Measurements from ENCODE around the gene SURF4.
"Not testable (repeated sequence)": the region's sequence is repeated elsewhere in the genome, so short reads cannot be mapped to it uniquely, and the experiment has no call there.

The SURF4 gene

DNA sequence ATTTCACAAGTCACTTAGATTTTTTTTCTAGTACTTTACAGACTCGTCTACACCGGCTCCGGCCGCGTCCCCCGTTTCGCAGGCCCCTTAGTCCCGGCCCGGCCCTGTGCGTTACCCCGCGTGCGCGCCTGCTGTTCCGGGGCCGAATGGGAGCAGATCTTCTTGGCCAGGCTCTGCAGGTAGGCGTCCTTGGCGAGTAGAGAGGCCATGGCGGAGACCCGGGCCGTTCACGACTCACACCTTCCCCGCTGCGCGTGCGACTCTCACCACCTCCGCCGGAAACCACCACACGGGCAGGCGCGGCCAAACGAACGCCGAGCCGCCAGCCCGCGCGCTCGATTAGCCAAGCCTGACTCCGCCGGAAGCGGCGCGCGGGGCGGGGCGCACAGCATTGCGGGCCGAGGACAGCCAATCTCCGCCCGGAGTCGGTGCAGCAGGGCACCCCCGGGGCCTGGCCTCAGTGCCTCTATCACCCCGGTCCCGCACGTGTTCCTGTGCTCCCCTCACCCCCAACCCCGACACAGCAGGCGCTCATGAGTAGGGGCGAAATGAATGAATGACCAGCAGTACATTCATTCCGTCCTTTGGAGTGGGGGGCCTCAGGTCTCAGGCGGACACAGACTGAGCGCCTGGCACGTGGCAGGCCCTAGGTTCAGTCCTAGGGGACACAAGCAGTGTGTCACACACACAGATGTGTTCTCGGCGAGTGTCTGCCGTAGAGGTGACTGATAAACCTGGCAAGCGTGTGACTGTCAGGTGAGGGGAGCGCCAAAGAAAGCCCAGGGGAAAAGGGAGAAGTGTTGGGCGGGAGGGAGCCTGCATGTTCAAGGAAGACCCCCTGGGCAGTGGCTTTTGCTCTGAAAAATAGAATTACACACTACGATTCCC is 39.7 kb downstream of the SURF4 start, which contains the start of gene SURF6:
TSS of gene SURF6 (minus strand) at position 265 of the 888 bp plus-strand sequence. CDS start at position 209, 56 bp downstream.
- DNase-seq (ENCODE audit: low read depth, low spot score): peak; percentile 87

DNA sequence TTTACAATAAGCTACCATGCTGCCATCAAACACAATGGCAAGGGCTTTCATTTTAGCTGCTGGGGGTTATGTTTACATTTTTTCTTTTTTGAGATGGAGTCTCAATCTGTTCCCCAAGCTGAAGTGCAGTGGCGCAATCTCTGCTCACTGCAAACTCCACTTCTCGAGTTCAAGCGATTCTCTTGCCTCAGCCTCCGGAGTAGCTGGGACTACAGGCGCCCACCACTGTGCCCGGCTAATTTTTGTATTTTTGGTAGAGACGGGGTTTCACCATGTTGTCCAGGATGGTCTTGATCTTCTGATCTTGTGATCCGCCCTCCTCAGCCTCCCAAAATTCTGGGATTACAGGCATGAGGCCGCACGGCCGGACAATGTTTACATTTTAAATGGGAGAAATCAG is 41.0 kb downstream of the SURF4 start:
- DNase-seq (ENCODE audit: low read depth, low spot score): not testable (repeated sequence)

DNA sequence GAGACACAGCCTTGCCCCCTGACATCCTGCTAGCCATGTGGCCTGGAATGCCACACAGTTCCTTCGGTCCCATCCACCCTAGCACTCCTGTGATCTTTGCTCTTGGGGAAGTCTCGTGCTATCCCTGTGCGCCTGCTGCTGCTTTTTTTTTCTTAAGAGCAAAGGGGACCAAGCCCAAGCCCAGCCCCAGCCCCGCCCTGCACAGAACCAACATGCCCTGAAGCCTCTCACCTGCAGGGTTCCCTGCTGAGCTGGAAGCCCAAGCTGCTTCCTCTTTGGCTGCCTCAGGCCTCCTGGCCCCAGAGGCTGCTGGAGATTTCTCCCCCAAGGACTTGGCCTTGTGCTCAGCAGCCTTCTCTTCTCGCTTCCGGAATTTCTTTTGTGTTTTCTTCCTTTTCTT is 41.7 kb downstream of the SURF4 start:
- DNase-seq (ENCODE audit: low read depth, low spot score): no peak

- DNase-seq (ENCODE audit: low read depth, low spot score): no peak
These were observed 42.3 kb downstream of the SURF4 start for GRCh38 chr9:133333566-133333965.

GRCh38 chr9:133333011-133333410 is 42.8 kb downstream of the SURF4 start:
- DNase-seq (ENCODE audit: low read depth, low spot score): no peak

- DNase-seq (ENCODE audit: low read depth, low spot score): no peak
These were observed 43.5 kb downstream of the SURF4 start for GRCh38 chr9:133332381-133332730.

DNA sequence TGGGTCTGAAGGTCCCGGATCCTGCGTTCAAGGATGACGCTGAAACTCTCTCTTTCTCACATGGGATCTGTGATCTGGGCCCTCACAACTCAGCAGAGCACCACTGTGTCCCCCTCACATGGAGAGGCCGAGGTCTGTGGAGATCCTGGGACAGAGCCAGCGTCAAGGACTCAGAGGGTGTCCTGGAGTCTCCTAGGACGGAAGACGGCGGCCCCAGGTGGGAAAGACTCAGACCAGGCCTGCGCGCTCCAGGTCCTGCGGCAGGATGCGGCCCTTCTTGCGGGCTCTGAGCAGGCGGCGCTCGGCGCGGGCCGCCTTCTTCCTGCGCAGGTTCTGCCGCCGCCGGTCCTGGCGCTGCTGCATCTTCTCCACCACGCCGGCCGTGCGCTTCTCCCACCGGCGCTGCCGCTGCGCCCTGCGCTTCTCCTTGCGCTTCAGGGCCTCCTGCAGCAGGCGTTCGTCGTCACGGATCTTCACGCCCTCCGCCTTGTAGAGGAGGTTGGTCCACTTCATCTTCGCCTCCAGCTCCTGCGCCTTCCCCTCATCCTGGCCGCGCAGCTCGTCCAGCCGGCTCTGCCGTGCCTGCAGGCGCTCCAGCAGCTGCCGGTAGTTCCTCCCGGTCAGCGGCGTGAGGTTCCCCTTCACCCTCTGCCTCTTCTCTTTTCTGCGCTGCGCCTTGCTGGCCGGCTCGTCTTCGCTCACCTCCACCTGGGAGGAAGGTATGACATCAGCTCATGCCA is 44.0 kb downstream of the SURF4 start:
- DNase-seq (ENCODE audit: low read depth, low spot score): no peak

DNA sequence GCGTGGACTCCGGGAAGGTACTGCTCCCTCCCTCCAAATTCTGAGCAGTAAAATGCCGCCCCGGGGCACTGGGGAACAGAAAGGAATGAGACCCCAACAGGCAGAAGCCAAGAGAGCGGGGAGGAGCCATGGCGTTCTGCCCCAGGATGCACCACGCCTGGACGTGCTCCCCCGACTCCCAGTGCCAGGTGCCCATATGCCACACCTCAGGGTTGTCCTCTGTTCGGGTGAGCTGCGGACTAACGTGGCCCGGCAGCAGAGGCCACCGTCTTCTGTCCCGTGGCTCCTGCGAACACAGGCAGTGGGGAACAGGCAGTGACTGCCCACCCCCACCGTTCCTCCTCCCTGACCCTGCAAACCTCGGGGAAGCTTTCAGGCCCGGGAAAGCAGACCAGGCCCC is 44.6 kb downstream of the SURF4 start:
- no peak for DNase-seq (ENCODE audit: low read depth, low spot score)

DNA sequence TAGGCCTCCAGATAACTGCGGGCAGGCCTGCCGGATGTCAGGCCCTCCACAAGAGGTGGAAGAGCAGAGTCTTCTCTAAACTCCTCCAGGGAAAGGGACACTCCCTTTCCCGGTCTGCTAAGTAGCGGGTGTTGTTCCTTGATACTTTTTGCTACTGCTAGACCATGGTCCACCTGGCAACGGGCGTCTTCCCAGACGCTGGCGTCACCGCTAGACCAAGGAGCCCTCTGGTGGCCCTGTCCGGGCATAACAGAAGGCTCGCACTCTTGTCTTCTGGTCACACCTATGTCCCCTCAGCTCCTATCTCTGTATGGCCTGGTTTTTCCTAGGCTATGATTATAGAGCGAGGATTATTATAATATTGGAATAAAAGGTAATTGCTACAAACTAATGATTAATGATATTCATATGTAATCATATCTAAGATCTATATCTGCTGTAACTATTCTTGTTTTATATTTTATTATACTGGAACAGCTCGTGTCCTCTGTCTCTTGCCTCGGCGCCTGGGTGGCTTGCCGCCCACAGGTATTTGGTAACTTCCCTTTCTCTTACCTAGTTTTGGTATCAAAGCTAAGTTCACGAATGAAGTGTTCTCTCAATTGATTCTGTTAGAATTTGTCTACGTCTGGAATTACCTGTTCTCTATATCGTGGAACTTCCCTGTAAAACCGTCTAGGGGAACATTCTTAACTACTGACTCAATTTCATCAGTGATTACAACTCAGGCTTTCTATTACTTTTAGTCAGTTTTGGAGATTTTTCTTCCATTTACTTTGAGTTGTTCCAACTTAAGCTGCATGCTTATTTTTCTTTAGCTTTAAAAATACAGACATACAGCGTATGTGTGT is 46.3 kb downstream of the SURF4 start:
- not testable (repeated sequence) for DNase-seq (ENCODE audit: low read depth, low spot score)

DNA sequence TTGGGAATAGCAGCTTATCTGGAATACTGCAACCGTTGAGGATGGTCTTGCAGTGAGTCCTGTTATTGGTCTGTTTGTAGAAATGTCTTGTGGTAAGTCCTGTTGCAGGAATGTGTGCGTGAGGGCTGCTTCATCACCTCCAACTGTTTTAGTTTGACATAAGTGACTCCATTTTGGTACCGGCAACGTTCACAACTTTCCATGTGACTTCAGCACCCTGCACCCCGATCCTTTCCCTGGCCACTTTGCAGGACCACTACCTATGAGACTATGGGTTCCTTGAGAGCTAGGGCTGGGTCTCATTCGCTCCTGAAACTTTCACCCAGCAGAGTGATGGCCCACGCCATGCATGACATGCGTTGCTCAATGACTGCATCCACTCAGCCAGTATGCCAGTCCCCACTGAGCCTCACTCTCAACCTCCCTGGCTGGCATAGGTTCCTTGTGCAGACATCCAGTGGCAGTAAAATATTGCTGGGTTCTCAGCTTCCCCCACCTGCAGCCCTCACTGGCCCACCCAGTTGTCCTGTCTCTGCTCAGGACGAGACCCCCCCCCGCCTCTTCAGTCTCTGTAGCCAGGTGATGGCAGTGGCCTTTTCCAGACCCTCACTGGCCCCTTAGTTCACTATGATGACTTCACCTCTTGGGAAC is 47.9 kb downstream of the SURF4 start:
- no peak for DNase-seq (ENCODE audit: low read depth, low spot score)

- not testable (repeated sequence) for DNase-seq (ENCODE audit: low read depth, low spot score)
These were observed 48.8 kb downstream of the SURF4 start for GRCh38 chr9:133327021-133327420.

DNA sequence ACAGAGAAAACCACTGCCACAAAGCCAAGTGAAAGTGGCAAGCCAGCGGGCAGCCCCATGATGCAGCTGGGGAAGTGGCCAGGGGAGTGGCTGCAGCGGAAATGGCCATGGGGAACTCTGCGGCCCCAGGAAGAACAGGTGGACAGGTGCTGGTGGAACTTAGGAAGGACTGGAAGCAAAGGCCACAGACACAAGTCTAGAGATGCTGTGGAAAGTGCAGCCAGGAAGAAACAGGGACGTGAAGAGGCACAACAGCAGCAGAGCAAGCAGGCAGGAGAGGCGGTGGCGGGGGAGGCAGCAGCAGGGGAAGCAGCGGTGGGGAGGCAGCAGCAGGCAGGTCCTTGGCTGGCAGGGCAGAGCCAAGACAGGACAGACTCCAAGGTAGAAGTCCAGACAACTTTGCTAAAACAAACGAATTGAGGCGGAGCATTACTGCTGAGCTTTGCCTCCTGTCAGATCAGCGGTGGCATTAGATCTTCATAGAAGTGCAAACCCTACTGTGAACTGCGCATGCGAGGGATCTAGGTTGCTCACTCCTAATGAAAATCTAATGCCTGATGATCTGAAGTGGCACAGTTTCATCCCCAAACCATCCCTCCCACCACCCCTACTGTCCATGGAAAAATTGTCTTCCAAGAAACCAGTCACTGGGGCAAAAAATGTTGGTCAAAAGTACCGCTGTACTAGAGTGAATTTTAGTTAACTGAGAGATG is 51.7 kb downstream of the SURF4 start:
- DNase-seq (ENCODE audit: low read depth, low spot score): no peak

DNA sequence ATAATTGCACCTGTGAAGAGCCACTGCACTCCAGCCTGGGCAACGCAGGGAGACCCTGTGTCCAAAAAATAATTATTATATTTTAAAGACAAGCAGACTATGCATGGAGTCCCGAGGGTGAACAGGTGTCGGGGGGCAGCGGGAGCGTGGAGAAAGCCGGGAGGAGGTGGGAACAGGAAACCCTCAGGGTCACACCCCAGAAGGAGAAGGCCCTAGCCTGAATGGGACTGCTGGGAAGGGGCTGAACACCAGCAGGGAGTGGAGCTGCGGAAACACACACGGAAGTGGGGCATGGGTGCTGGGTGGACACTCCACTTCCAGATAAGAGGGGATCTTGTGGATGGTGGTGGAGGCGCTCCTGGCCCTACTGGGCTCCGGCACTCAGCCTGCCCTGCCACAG is 52.6 kb downstream of the SURF4 start:
- no peak for DNase-seq (ENCODE audit: low read depth, low spot score)

DNA sequence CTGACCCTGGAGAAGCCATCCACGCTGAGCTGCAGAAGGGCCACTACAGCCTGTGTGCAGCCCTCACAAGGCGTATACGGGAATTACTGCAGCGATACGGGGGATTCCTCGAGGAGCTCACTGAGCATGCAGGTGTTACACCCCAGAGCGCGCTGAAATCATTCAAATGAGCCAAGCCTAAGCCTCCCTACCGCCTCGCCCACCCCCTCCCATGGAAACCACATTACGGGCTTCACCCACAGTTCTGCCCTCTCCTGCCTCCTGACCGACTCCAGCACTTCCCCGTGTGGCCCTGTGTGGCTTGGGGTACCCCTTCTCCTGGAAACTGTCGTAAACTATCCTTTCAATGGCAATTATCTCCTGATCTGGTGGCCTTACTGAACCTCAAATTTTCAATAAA is 53.2 kb downstream of the SURF4 start:
- DNase-seq (ENCODE audit: low read depth, low spot score): no peak

DNA sequence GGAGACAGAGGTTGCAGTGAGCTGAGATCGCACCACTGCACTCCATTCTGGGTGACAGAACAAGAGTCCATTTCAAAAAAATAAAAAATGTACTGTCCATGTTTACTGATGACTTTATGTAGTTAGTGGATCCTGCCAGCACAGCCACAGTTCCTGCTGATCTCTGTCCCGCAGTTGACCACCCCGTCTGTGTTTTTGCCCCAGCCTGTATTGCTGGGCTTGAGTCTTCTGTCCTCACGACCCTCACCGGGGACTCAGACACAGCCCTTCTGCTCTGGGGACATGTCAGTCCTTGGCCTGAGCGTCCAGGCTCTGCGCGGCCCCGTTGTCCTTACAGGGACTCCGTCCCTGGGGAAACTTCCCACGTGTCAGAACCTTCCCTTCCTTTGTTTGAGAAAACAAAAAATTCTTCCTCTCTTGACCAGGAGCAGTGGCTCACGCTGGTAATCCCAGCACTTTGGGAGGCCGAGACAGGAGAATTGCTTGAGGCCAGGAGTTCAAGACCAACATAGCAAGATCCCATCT is 54.4 kb downstream of the SURF4 start:
- no peak for DNase-seq (ENCODE audit: low read depth, low spot score)

- DNase-seq (ENCODE audit: low read depth, low spot score): no peak
These were observed 55.4 kb downstream of the SURF4 start for GRCh38 chr9:133320421-133320881.

DNA sequence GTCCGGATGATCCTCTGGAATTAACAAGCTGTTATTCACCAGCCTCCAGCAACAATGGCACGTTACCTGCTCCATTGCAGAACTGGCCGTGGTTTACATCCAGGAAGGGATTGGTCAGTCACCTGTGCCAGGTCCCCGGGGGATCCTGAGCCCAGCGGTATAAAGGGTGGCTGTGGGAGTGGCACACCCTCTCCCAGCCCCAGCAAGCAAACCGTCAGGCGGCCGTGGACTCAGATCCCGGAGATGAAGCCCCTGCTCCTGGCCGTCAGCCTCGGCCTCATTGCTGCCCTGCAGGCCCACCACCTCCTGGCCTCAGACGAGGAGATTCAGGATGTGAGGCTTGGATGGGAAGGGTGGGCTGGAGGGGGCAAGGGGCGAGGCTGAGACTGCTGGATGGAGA is 58.3 kb downstream of the SURF4 start:
- not testable (repeated sequence) for DNase-seq (ENCODE audit: low read depth, low spot score)

DNA sequence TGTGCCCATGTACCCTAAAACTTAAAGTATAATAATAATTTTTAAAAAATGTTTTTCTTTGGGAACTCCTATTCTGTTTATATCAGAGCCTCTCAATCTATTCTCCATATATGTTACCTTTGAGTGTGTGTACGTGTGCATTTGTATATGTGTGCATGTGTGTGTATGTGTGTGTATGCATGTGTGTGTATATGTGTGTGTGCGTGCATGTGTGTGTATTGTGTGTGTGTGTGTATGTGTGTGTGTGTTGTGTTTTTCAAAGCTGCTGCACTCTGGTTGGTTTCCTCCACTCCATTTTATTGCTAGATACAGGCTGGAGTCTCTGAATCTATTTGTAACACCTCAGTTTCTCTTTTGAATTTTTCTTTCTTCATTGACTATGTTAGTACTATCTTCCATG is 59.9 kb downstream of the SURF4 start:
- DNase-seq (ENCODE audit: low read depth, low spot score): no peak

All from activated naive CD8-positive, alpha-beta T cell treated with anti-CD3 and anti-CD28 coated beads, Interleukin-2, amount 50 U/mL, for 16 hours (primary cell).